ENCODE measurements around the gene AMH.
"Not testable (repeated sequence)": the region's sequence is repeated elsewhere in the genome, so short reads cannot be mapped to it uniquely, and the experiment has no call there.

The AMH gene

GRCh38 chr19:2277138-2277537 is 28.0 kb downstream of the AMH start:
- TF ChIP-seq ZFX (IDR thresholded peaks at IDR 0.05), result no peak
- TF ChIP-seq CTCF (conservative IDR thresholded peaks at IDR 0.05), result no peak
- H3K27ac ChIP-seq, result no peak overlapping the region

GRCh38 chr19:2278459-2279158 is 29.5 kb downstream of the AMH start:
- H3K27ac ChIP-seq, result no peak overlapping the region
- TF ChIP-seq CTCF (conservative IDR thresholded peaks at IDR 0.05) (no peak), ZFX (IDR thresholded peaks at IDR 0.05) (no peak)

GRCh38 chr19:2280633-2281264 is 31.6 kb downstream of the AMH start:
- no peak for TF ChIP-seq ZFX (IDR thresholded peaks at IDR 0.05)
- no peak for TF ChIP-seq CTCF (conservative IDR thresholded peaks at IDR 0.05)
- no peak overlapping the region for H3K27ac ChIP-seq

GRCh38 chr19:2281265-2282061 is 32.3 kb downstream of the AMH start:
- not testable (repeated sequence) for H3K27ac ChIP-seq

- TF ChIP-seq ZFX (IDR thresholded peaks at IDR 0.05) (no peak), CTCF (conservative IDR thresholded peaks at IDR 0.05) (no peak)
- no peak within 1 kb of the TSS for H3K27ac ChIP-seq
These were observed 33.1 kb downstream of the AMH start, which contains the start of gene PEAK3 for GRCh38 chr19:2282062-2282861. Gene PEAK3, minus strand, starts transcription at chr19:2282175. Its CDS starts 1,244 bp downstream, at chr19:2280931.

GRCh38 chr19:2282862-2283237 is 33.7 kb downstream of the AMH start:
- no peak overlapping the region for H3K27ac ChIP-seq
- TF ChIP-seq ZFX (IDR thresholded peaks at IDR 0.05) (no peak), CTCF (conservative IDR thresholded peaks at IDR 0.05) (no peak)

GRCh38 chr19:2283835-2284507 is 34.8 kb downstream of the AMH start:
- no peak overlapping the region for H3K27ac ChIP-seq
- no peak for TF ChIP-seq ZFX (IDR thresholded peaks at IDR 0.05)
- TF ChIP-seq CTCF (conservative IDR thresholded peaks at IDR 0.05), result no peak
